Loucy (cell line): ENCODE results near the gene PLXDC1.

ENCODE experiments used
- H2AFZ ChIP-seq: fragments of 200-600 bp; sonication (generic); 2 replicates; pipeline ENCODE4 v1.6.0; 2016; ENCODE audit warnings: antibody characterized with exemption, mild to moderate bottlenecking, low read length, moderate library complexity
- H3F3A ChIP-seq: fragments of 200-600 bp; 2 replicates; pipeline ENCODE4 v1.6.0; 2016; ENCODE audit warnings: antibody characterized with exemption, low read depth, mild to moderate bottlenecking
- H3K27me3 ChIP-seq: fragments of 200-600 bp; sonication (generic); 2 replicates; pipeline ENCODE4 v1.6.1; 2014; ENCODE audit warnings: low read length, mild to moderate bottlenecking; ENCODE audit not compliant: insufficient read depth, poor library complexity, severe bottlenecking
- H3K36me3 ChIP-seq: fragments of 200-600 bp; sonication (generic); 2 replicates; pipeline ENCODE4 v1.6.1; 2016; ENCODE audit warnings: low read length; ENCODE audit not compliant: insufficient read depth
- H3K4me1 ChIP-seq: fragments of 200-600 bp; sonication (generic); 2 replicates; pipeline ENCODE4 v1.5.1; 2014; ENCODE audit warnings: low read length, mild to moderate bottlenecking; ENCODE audit not compliant: insufficient read depth, poor library complexity, severe bottlenecking
- H3K4me2 ChIP-seq: fragments of 200-600 bp; sonication (generic); 2 replicates; pipeline ENCODE4 v1.6.0; 2014; ENCODE audit warnings: antibody characterized with exemption, low read length, low read depth, mild to moderate bottlenecking; ENCODE audit not compliant: poor library complexity, severe bottlenecking
- H3K4me3 ChIP-seq: fragments of 200-600 bp; sonication (generic); 2 replicates; pipeline ENCODE4 v1.5.1; 2014; ENCODE audit warnings: low read length, mild to moderate bottlenecking, mixed read lengths; ENCODE audit not compliant: poor library complexity, severe bottlenecking
- H3K79me2 ChIP-seq: fragments of 200-600 bp; sonication (generic); 2 replicates; pipeline ENCODE4 v1.6.1; 2014; ENCODE audit warnings: low read length; ENCODE audit not compliant: insufficient read depth
- H3K9ac ChIP-seq: fragments of 200-600 bp; sonication (generic); 2 replicates; pipeline ENCODE4 v1.6.0; 2014; ENCODE audit warnings: mild to moderate bottlenecking, low read depth, low read length, moderate library complexity; ENCODE audit not compliant: poor library complexity, severe bottlenecking
- H3K9me2 ChIP-seq: fragments of 200-600 bp; sonication (generic); replicated peaks from 2 replicates; pipeline ENCODE4 v1.6.1; 2016; ENCODE audit warnings: low read depth, low read length, mixed read lengths
- H3K9me3 ChIP-seq: fragments of 200-600 bp; sonication (generic); 2 replicates; pipeline ENCODE4 v1.6.1; 2014; ENCODE audit warnings: mild to moderate bottlenecking, antibody characterized with exemption, low read length, low read depth; ENCODE audit not compliant: insufficient read depth
- H4K20me1 ChIP-seq: fragments of 200-600 bp; sonication (generic); 2 replicates; pipeline ENCODE4 v1.6.0; 2014; ENCODE audit warnings: antibody characterized with exemption, low read length, mild to moderate bottlenecking; ENCODE audit not compliant: insufficient read depth, poor library complexity, severe bottlenecking
- EZH2phosphoT487 ChIP-seq: fragments of 200-600 bp; IDR thresholded peaks from 2 replicates; pipeline ENCODE4 v1.6.1; 2018; ENCODE audit warnings: antibody characterized with exemption, mild to moderate bottlenecking, moderate library complexity, borderline replicate concordance
- TF ChIP-seq, protein P1 (sequence below): fragments of 200-600 bp; sonication (generic); conservative IDR thresholded peaks from 2 replicates; pipeline ENCODE4 v1.5.1; 2014; ENCODE audit warnings: mild to moderate bottlenecking, antibody characterized with exemption, low read length

Gene PLXDC1

DNA sequence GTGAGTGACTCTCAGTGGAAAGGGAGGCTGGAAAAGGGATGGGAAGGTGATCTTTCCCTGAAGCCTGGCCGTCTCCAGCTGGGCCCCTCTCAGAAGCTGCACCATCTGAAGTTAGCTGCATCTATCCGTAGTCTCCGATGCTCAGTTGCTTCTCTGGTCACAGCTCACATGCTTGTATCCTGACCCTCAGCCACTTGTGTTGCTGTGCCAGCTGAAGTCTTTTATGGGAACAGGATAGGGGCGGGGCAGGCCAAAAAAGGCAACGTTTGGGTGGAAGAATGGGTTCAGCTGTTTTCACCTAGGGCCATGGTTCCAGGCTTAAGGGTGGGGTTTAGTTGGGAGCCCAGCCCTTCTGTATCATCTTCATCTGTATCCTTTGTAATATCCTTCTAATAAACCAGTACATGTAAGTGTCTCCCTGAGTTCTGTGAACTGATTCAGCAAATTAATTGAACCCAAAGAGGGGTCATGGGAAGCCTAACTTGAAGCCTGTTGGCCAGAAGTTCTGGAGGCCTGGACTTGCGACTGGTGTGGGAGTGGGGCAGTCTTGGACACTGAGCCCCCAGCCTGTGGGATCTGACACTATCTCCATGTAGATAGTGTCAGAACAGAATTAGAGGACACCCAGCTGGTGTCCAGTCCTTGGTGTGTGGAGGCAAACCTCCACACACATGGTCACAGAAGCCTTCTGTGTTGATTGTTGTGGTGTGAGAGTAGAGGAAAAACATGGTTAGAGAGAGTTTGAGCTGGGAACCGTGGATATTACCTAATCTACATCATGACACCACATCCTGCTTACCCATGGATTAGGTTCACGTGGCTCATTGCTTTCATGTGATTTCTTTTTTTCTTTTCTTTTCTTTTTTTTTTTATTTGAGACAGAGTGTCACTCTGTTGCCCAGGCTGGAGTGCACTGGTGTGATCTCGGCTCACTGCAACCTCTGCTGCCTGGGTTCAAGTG lies 135.0 kb downstream of the PLXDC1 start:
- H3F3A ChIP-seq = no peaks in the 10 kb centered on the region
- H3K9me3 ChIP-seq = no peaks in the 10 kb centered on the region
- no peaks in the 10 kb centered on the region for H3K36me3 ChIP-seq
- H3K9me2 ChIP-seq = no peaks in the 10 kb centered on the region
- H4K20me1 ChIP-seq = no peaks in the 10 kb centered on the region
- no peak overlapping the region for H3K9ac ChIP-seq
- H3K27me3 ChIP-seq = no peaks in the 10 kb centered on the region
- TF ChIP-seq, protein P1, sequence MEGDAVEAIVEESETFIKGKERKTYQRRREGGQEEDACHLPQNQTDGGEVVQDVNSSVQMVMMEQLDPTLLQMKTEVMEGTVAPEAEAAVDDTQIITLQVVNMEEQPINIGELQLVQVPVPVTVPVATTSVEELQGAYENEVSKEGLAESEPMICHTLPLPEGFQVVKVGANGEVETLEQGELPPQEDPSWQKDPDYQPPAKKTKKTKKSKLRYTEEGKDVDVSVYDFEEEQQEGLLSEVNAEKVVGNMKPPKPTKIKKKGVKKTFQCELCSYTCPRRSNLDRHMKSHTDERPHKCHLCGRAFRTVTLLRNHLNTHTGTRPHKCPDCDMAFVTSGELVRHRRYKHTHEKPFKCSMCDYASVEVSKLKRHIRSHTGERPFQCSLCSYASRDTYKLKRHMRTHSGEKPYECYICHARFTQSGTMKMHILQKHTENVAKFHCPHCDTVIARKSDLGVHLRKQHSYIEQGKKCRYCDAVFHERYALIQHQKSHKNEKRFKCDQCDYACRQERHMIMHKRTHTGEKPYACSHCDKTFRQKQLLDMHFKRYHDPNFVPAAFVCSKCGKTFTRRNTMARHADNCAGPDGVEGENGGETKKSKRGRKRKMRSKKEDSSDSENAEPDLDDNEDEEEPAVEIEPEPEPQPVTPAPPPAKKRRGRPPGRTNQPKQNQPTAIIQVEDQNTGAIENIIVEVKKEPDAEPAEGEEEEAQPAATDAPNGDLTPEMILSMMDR = no peak
- TF ChIP-seq EZH2phosphoT487 = no peak
- no peaks in the 10 kb centered on the region for H3K79me2 ChIP-seq
- H2AFZ ChIP-seq = no peak overlapping the region
- H3K4me2 ChIP-seq = no peak overlapping the region
- no peak overlapping the region for H3K4me3 ChIP-seq
- peaks cover 16% of the 10 kb centered on the region for H3K4me1 ChIP-seq

DNA sequence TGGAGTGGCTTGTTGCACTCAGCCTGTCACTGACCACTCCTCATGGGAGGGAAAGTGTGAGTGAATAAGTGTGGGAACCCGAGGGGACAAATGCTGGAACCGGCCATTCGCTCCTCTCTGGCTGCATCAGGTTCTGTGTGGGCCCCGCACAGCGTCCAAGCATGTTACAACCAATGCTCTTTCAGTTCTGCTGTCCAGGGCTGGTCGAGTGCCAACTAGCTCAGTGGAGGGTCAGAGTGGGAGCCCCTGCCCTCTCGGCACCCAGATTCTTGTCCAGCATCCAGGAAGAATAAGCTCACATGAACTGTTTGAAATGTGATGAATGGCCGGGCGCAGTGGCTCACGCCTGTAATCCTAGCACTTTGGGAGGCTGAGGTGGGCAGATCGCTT lies 135.9 kb downstream of the PLXDC1 start:
- TF ChIP-seq EZH2phosphoT487 = no peak
- TF ChIP-seq, protein P1 = no peak
- Histone ChIP-seq H3K9ac (no peak overlapping the region), H2AFZ (no peak overlapping the region)

DNA sequence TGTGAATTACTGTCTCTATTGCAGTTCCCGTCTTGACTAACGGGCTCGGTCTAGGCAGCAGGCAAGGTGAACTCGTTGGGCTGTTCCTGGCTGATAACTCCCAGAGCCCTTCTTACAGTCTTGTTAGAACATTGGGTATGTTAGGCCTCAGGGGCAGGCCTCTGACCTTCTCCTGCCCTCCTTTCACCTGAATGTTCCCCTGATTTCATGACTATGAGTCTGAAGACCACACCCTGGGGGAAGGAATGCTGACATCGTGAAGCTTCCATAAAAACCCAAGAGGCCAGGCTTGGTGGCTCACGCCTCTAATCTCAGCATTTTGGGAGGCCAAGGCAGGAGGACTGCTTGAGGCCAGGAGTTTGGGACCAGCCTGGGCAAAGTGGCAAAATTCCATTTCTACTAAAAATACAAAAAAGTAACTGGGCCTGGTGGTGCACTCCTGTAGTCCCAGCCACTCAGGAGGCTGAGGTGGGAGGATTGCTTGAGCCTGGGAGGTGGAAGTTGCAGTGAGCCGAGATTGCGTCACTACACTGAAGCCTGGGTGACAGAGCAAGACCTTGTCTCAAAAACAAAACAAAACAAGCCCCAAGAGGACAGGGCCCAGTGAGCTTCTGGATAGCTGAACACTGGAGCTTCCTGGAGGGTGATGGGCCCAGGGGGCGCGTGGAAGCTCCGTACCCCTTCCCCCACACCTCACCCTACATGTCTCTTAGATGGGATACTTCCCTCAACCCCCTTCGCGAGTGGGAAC lies 136.5 kb downstream of the PLXDC1 start:
- Histone ChIP-seq H3K27me3 (no peaks in the 10 kb centered on the region), H3K9me3 (no peaks in the 10 kb centered on the region), H3K9ac (no peak overlapping the region), H3K9me2 (no peaks in the 10 kb centered on the region), H3K4me3 (no peak overlapping the region), H3F3A (no peaks in the 10 kb centered on the region), H3K4me2 (no peak overlapping the region), H4K20me1 (no peaks in the 10 kb centered on the region), H3K36me3 (no peaks in the 10 kb centered on the region), H3K4me1 (peaks cover 16% of the 10 kb centered on the region), H2AFZ (no peak overlapping the region), H3K79me2 (no peaks in the 10 kb centered on the region)
- TF ChIP-seq, protein P1 = no peak
- TF ChIP-seq EZH2phosphoT487 = no peak

More for the DNA sequence above, 135.9 kb downstream of the PLXDC1 start:
- Histone ChIP-seq H3K27me3 (no peaks in the 10 kb centered on the region), H3K36me3 (no peaks in the 10 kb centered on the region), H3K9me2 (no peaks in the 10 kb centered on the region), H3K9me3 (no peaks in the 10 kb centered on the region), H3K4me3 (no peak overlapping the region), H3K79me2 (no peaks in the 10 kb centered on the region), H4K20me1 (no peaks in the 10 kb centered on the region), H3K4me1 (peaks cover 16% of the 10 kb centered on the region), H3K4me2 (no peak overlapping the region), H3F3A (no peaks in the 10 kb centered on the region)
